Liver (tissue), 9 donors: Measurements from ENCODE around the gene HMGN4. TPM values are rescaled to one million over a fixed set of nuclear protein-coding genes. Genes with fewer than 3 reads are reported as not detected.

Experiments
- DNase-seq: peaks from one replicate; pipeline ENCODE4 v3.0.0-alpha.2; 2017; ENCODE audit warnings: low spot score
- H3K27ac ChIP-seq, 2 donors: one replicate each; pipeline ENCODE4 v1.7.0; 2013; ENCODE audit warnings: inconsistent platforms in 2 of 2, low read length in 2 of 2, control low read depth in 1 of 2, low read depth in 1 of 2, mild to moderate bottlenecking in 1 of 2
- H3K27me3 ChIP-seq, 4 donors: one replicate each; pipeline versions ENCODE4 v1.6.1 to v1.7.0; 2013; ENCODE audit warnings: low read length in 3 of 4, inconsistent platforms in 1 of 4, mild to moderate bottlenecking in 1 of 4, moderate library complexity in 1 of 4; ENCODE audit not compliant: control insufficient read depth in 4 of 4, insufficient read depth in 4 of 4
- H3K36me3 ChIP-seq, 4 donors: one replicate each; pipeline versions ENCODE4 v1.6.1 to v1.7.0; 2013; ENCODE audit warnings: low read length in 3 of 4, mild to moderate bottlenecking in 3 of 4, low read depth in 1 of 4, moderate library complexity in 1 of 4; ENCODE audit not compliant: control insufficient read depth in 4 of 4, insufficient read depth in 3 of 4
- H3K4me1 ChIP-seq, 4 donors: one replicate each; pipeline versions ENCODE4 v1.6.1 to v1.7.0; 2013; ENCODE audit warnings: low read length in 3 of 4, mild to moderate bottlenecking in 3 of 4, moderate library complexity in 1 of 4; ENCODE audit not compliant: control insufficient read depth in 4 of 4, insufficient read depth in 4 of 4
- H3K4me3 ChIP-seq, 3 donors: one replicate each; pipeline versions ENCODE4 v1.6.1 to v1.7.0; 2013; ENCODE audit warnings: low read length in 3 of 3, control low read depth in 1 of 3, low read depth in 1 of 3, mild to moderate bottlenecking in 1 of 3
- H3K9ac ChIP-seq, 2 donors: one replicate each; pipeline ENCODE4 v1.7.0; 2013; ENCODE audit warnings: low read length in 2 of 2, mild to moderate bottlenecking in 2 of 2, moderate library complexity in 2 of 2, control low read depth in 1 of 2, low read depth in 1 of 2
- H3K9me3 ChIP-seq, 4 donors: one replicate each; pipeline versions ENCODE4 v1.6.1 to v1.7.0; 2013; ENCODE audit warnings: low read length in 3 of 4; ENCODE audit not compliant: control insufficient read depth in 4 of 4
- ATF3 ChIP-seq: IDR thresholded peaks from 2 replicates; pipeline ENCODE4 v1.6.1; 2016; ENCODE audit warnings: antibody characterized with exemption
- EGR1 ChIP-seq, 2 donors: IDR thresholded peaks; 2 replicates each; pipeline ENCODE4 v1.6.1; 2016 to 2018; ENCODE audit warnings: antibody characterized with exemption in 2 of 2, low read depth in 2 of 2
- FOXA1 ChIP-seq: IDR thresholded peaks from 2 replicates; pipeline ENCODE4 v1.6.1; 2016; ENCODE audit warnings: antibody characterized with exemption
- FOXA2 ChIP-seq: IDR thresholded peaks from 2 replicates; pipeline ENCODE4 v1.6.1; 2016; ENCODE audit warnings: antibody characterized with exemption
- GABPA ChIP-seq, 2 donors: IDR thresholded peaks in 1 of 2; conservative IDR thresholded peaks in 1 of 2; 2 replicates each; pipeline ENCODE4 v1.6.1; 2016; ENCODE audit warnings: antibody characterized with exemption in 2 of 2, mild to moderate bottlenecking in 1 of 2, moderate library complexity in 1 of 2
- HNF4A ChIP-seq, 2 donors: conservative IDR thresholded peaks; 2 replicates each; pipeline ENCODE4 v1.6.1; 2016; ENCODE audit warnings: antibody characterized with exemption in 2 of 2, mild to moderate bottlenecking in 2 of 2
- HNF4G ChIP-seq: IDR thresholded peaks from 2 replicates; pipeline ENCODE4 v1.6.1; 2016; ENCODE audit warnings: antibody characterized with exemption
- JUND ChIP-seq, 2 donors: IDR thresholded peaks; 2 replicates each; pipeline ENCODE4 v1.6.1; 2016; ENCODE audit warnings: antibody characterized with exemption in 2 of 2
- NR2F2 ChIP-seq: IDR thresholded peaks from 2 replicates; pipeline ENCODE4 v1.6.1; 2016; ENCODE audit warnings: antibody characterized with exemption
- RAD21 ChIP-seq, 2 donors: IDR thresholded peaks; 2 replicates each; pipeline ENCODE4 v1.6.1; 2016; ENCODE audit warnings: antibody characterized with exemption in 2 of 2, mild to moderate bottlenecking in 2 of 2
- REST ChIP-seq: IDR thresholded peaks from 2 replicates; pipeline ENCODE4 v1.6.1; 2016; ENCODE audit warnings: antibody characterized with exemption, mild to moderate bottlenecking
- RXRA ChIP-seq, 2 donors: IDR thresholded peaks; 2 replicates each; pipeline ENCODE4 v1.6.1; 2017 to 2018; ENCODE audit warnings: antibody characterized with exemption in 2 of 2, mild to moderate bottlenecking in 1 of 2
- SP1 ChIP-seq: IDR thresholded peaks from 2 replicates; pipeline ENCODE4 v1.6.1; 2018; ENCODE audit warnings: antibody characterized with exemption, mild to moderate bottlenecking
- TAF1 ChIP-seq: conservative IDR thresholded peaks from 2 replicates; pipeline ENCODE4 v1.6.1; 2016; ENCODE audit warnings: antibody characterized with exemption, mild to moderate bottlenecking
- YY1 ChIP-seq: IDR thresholded peaks from 2 replicates; pipeline ENCODE4 v1.6.1; 2016; ENCODE audit warnings: antibody characterized with exemption, mild to moderate bottlenecking
- ZBTB33 ChIP-seq: IDR thresholded peaks from 2 replicates; pipeline ENCODE4 v1.6.1; 2016; ENCODE audit warnings: antibody characterized with exemption
- WGBS: extraction: QIAGEN DNeasy Blood & Tissue Kit; methylation state at CpG from one replicate; pipeline ENCODE4 v1.1.7; 2013; 5-methylcytosine and 5-hydroxymethylcytosine counted together
- polyA plus RNA-seq, 2 donors: library from polyadenylated mRNA; stranded (reverse) in 1 of 2; unstranded in 1 of 2; fragments of 200-250 nt in 1 of 2; fragments of >200 nt in 1 of 2; fragmentation: Nextera tagmentation in 1 of 2; extraction: Ambion mirVana in 1 of 2; gene quantifications; one replicate each; pipeline versions ENCODE4 v1.2.1 to v1.2.3, GENCODE V29; 2013 to 2015
- total RNA-seq, 2 donors: library from RNA; depleted of rRNA; stranded (reverse); fragments of >200 nt; gene quantifications; one replicate each; pipeline ENCODE4 v1.2.3, GENCODE V29; 2014
- TF ChIP-seq, protein P1 (sequence below): IDR thresholded peaks from 2 replicates; pipeline ENCODE4 v1.6.1; 2016; ENCODE audit warnings: antibody characterized with exemption
- TF ChIP-seq, protein P2 (sequence below): fragments of 150-350 bp; IDR thresholded peaks from 2 replicates; pipeline ENCODE4 v1.5.1; 2017; ENCODE audit warnings: improper control_type of control experiment, low read depth, low read length; ENCODE audit not compliant: missing input control
- donor health status: healthy.
- donor health status: healthy.
- donor health status: healthy.
- donor health status: healthy.
- donor health status: healthy.

Gene HMGN4
- total and polyA plus RNA-seq, 4 donors = 8.2 to 13.3 (median 10.1) TPM

DNA sequence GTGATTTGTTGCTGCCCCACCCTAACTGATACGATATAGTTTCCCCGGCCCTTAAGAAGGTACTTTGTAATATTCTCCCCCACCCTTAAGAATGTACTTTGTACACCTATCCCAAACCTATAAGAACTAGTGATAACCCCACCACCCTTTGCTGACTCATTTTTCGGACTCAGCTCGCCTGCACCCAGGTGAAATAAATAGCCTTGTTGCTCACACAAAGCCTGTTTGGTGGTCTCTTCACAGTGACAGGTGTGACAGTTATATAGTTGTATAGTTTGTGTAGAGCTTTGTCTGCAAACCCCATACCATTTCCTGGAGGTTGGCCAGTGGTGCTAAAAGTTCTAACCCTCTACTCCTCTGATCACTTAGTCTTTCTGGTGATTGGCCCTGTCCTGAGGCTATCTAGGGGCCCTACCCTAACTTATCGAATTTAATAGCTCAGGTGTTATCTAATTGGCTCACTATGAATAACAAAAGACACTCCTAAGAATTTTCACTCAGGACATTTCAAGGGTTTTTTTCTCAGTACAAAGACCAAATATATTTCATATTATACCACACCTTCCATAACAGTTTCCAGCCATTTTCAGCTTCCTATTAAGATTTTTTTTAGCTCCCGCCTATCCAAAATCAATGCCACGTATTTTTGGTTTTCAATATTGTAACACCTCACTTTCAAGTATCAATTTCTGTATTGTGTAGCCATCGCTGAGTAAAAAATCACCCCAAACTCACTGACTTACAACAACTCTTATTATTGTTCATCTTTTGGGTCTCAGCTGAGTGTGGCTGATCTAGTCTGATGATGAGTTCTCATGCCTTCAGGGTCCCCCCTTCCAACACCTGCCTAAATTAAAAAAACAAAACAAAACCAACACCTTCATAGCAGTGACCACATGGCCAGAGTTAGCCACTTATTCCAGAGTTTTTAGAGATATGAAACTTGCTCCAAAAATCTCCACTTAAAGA lies 47.9 kb upstream of the HMGN4 start:
- no peaks in the 10 kb centered on the region for H3K36me3 ChIP-seq
- H3K27ac ChIP-seq = no peak overlapping the region
- no peaks in the 10 kb centered on the region for H3K27me3 ChIP-seq
- no peaks in the 10 kb centered on the region for H3K4me1 ChIP-seq
- no peak overlapping the region for H3K9ac ChIP-seq
- DNase-seq = no peak
- H3K4me3 ChIP-seq = no peak overlapping the region
- TF ChIP-seq SP1 (no peak), FOXA1 (no peak)
- 85% methylated on average over 8 of the region's 8 CpGs for WGBS
- peaks cover 0 to 4% (median 0%) of the 10 kb centered on the region in 4 donors for H3K9me3 ChIP-seq

- TF ChIP-seq EGR1 (IDR thresholded peaks at IDR 0.05; ENCODE audit: low read depth in 2 of 2) (no peak), ATF3 (no peak), JUND (IDR thresholded peaks at IDR 0.05) (no peak), NR2F2 (no peak), RAD21 (IDR thresholded peaks at IDR 0.05) (no peak), FOXA1 (no peak), SP1 (no peak), ZBTB33 (no peak), YY1 (no peak), HNF4G (no peak), RXRA (IDR thresholded peaks at IDR 0.05) (no peak), FOXA2 (no peak), REST (no peak), HNF4A (conservative IDR thresholded peaks at IDR 0.05) (no peak), TAF1 (no peak), GABPA (IDR thresholded peaks at IDR 0.05 in 1 of 2, conservative IDR thresholded peaks at IDR 0.05 in 1 of 2) (no peak)
- TF ChIP-seq, protein P1, sequence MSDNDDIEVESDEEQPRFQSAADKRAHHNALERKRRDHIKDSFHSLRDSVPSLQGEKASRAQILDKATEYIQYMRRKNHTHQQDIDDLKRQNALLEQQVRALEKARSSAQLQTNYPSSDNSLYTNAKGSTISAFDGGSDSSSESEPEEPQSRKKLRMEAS = no peak
- TF ChIP-seq, protein P2, sequence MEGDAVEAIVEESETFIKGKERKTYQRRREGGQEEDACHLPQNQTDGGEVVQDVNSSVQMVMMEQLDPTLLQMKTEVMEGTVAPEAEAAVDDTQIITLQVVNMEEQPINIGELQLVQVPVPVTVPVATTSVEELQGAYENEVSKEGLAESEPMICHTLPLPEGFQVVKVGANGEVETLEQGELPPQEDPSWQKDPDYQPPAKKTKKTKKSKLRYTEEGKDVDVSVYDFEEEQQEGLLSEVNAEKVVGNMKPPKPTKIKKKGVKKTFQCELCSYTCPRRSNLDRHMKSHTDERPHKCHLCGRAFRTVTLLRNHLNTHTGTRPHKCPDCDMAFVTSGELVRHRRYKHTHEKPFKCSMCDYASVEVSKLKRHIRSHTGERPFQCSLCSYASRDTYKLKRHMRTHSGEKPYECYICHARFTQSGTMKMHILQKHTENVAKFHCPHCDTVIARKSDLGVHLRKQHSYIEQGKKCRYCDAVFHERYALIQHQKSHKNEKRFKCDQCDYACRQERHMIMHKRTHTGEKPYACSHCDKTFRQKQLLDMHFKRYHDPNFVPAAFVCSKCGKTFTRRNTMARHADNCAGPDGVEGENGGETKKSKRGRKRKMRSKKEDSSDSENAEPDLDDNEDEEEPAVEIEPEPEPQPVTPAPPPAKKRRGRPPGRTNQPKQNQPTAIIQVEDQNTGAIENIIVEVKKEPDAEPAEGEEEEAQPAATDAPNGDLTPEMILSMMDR = no peak
- WGBS = 77% methylated on average over 5 of the region's 5 CpGs
Observed at GRCh38 chr6:26491604-26492003, 46.6 kb upstream of the HMGN4 start.

More at GRCh38 chr6:26491604-26492003, 46.6 kb upstream of the HMGN4 start:
- DNase-seq = no peak
- H3K9me3 ChIP-seq = peaks cover 0 to 4% (median 0%) of the 10 kb centered on the region in 4 donors
- no peak overlapping the region for H3K9ac ChIP-seq
- H3K4me3 ChIP-seq = no peak overlapping the region
- H3K27me3 ChIP-seq = no peaks in the 10 kb centered on the region
- no peaks in the 10 kb centered on the region for H3K4me1 ChIP-seq
- no peaks in the 10 kb centered on the region for H3K36me3 ChIP-seq
- no peak overlapping the region for H3K27ac ChIP-seq
